OCI-LY1 (cell line): ENCODE results near the gene ME3.

ENCODE experiments used
- H2AFZ ChIP-seq: fragments of 200-600 bp; sonication (generic), shearing (Covaris generic); 2 replicates; pipeline ENCODE4 v1.6.0; 2014; ENCODE audit warnings: antibody characterized with exemption, mild to moderate bottlenecking, low read length
- H3F3A ChIP-seq: fragments of 200-600 bp; sonication (generic), shearing (Covaris generic); 2 replicates; pipeline ENCODE4 v1.6.0; 2014; ENCODE audit warnings: mild to moderate bottlenecking, antibody characterized with exemption, low read length, moderate library complexity; ENCODE audit not compliant: insufficient read depth
- H3K27ac ChIP-seq: fragments of 200-600 bp; sonication (generic); 2 replicates; pipeline ENCODE4 v1.5.1; 2014; ENCODE audit warnings: low read length, mixed run types, mild to moderate bottlenecking, low read depth; ENCODE audit not compliant: poor library complexity, severe bottlenecking
- H3K27me3 ChIP-seq: fragments of 200-600 bp; sonication (generic); 2 replicates; pipeline ENCODE4 v1.6.0; 2014; ENCODE audit warnings: antibody characterized with exemption, mild to moderate bottlenecking, low read length, moderate library complexity; ENCODE audit not compliant: insufficient read depth
- H3K36me3 ChIP-seq: fragments of 200-600 bp; sonication (generic); 2 replicates; pipeline ENCODE4 v1.6.1; 2014; ENCODE audit warnings: mild to moderate bottlenecking, antibody characterized with exemption, low read length, moderate library complexity, mixed read lengths; ENCODE audit not compliant: insufficient read depth
- H3K4me1 ChIP-seq: fragments of 200-600 bp; sonication (generic); 2 replicates; pipeline ENCODE4 v1.5.1; 2014; ENCODE audit warnings: mild to moderate bottlenecking, low read length, moderate library complexity; ENCODE audit not compliant: insufficient read depth, severe bottlenecking
- H3K4me2 ChIP-seq: fragments of 200-600 bp; sonication (generic), shearing (Covaris generic); 2 replicates; pipeline ENCODE4 v1.6.1; 2014; ENCODE audit warnings: low read length
- H3K4me3 ChIP-seq: fragments of 200-600 bp; sonication (generic); 2 replicates; pipeline ENCODE4 v1.5.1; 2014; ENCODE audit warnings: low read length, low read depth, mild to moderate bottlenecking, mixed read lengths; ENCODE audit not compliant: poor library complexity, severe bottlenecking
- H3K79me2 ChIP-seq: fragments of 200-600 bp; shearing (Covaris generic); 2 replicates; pipeline ENCODE4 v1.6.1; 2016; ENCODE audit warnings: mixed run types, low read length, mixed read lengths; ENCODE audit not compliant: insufficient read depth
- H3K9ac ChIP-seq: fragments of 200-600 bp; sonication (generic), shearing (Covaris generic); 2 replicates; pipeline ENCODE4 v1.6.1; 2014; ENCODE audit warnings: mild to moderate bottlenecking, low read length, mixed read lengths
- H3K9me2 ChIP-seq: fragments of 200-600 bp; sonication (generic), shearing (Covaris generic); 2 replicates; pipeline ENCODE4 v1.6.1; 2014; ENCODE audit warnings: low read depth, mild to moderate bottlenecking, low read length, mixed read lengths
- H3K9me3 ChIP-seq: fragments of 200-600 bp; shearing (Covaris generic); 2 replicates; pipeline ENCODE4 v1.6.1; 2014; ENCODE audit warnings: low read length, mixed read lengths
- H4K20me1 ChIP-seq: fragments of 200-600 bp; sonication (generic), shearing (Covaris generic); 2 replicates; pipeline ENCODE4 v1.6.0; 2016; ENCODE audit warnings: mild to moderate bottlenecking, low read length; ENCODE audit not compliant: insufficient read depth
- CTCF ChIP-seq: fragments of 200-600 bp; sonication (generic), shearing (Covaris generic); IDR thresholded peaks from 2 replicates; pipeline ENCODE4 v1.5.1; 2017; ENCODE audit warnings: mild to moderate bottlenecking, antibody characterized with exemption, low read length, moderate library complexity, mixed read lengths
- EZH2 ChIP-seq: fragments of 200-600 bp; sonication (generic), shearing (Covaris generic); IDR thresholded peaks from 2 replicates; pipeline ENCODE4 v1.8.0; 2017; ENCODE audit warnings: borderline replicate concordance, mixed run types, mild to moderate bottlenecking, antibody characterized with exemption, low read length, moderate library complexity, mixed read lengths

Gene ME3

GRCh38 chr11:86440843-86441242 is 231.6 kb downstream of the ME3 start:
- Histone ChIP-seq H3K27ac (no peak overlapping the region), H3F3A (no peaks in the 10 kb centered on the region), H3K4me2 (no peak overlapping the region), H3K79me2 (no peaks in the 10 kb centered on the region), H3K4me1 (no peaks in the 10 kb centered on the region), H3K36me3 (no peaks in the 10 kb centered on the region), H3K9ac (no peak overlapping the region), H3K27me3 (no peaks in the 10 kb centered on the region), H3K9me2 (no peaks in the 10 kb centered on the region), H2AFZ (no peak overlapping the region), H4K20me1 (no peaks in the 10 kb centered on the region), H3K4me3 (no peak overlapping the region), H3K9me3 (no peaks in the 10 kb centered on the region)
- TF ChIP-seq CTCF, result no peak
- TF ChIP-seq EZH2, result no peak

- no peaks in the 10 kb centered on the region for H3K36me3 ChIP-seq
These were observed 232.1 kb downstream of the ME3 start for GRCh38 chr11:86440305-86440716.

GRCh38 chr11:86438685-86439084 is 233.7 kb downstream of the ME3 start:
- no peaks in the 10 kb centered on the region for H3K79me2 ChIP-seq
- no peak overlapping the region for H3K4me3 ChIP-seq
- no peak overlapping the region for H3K4me2 ChIP-seq
- no peaks in the 10 kb centered on the region for H3K4me1 ChIP-seq
- TF ChIP-seq CTCF (no peak), EZH2 (no peak)
- H3K9me2 ChIP-seq, result no peaks in the 10 kb centered on the region
- H3K9ac ChIP-seq, result no peak overlapping the region
- no peak overlapping the region for H2AFZ ChIP-seq
- no peaks in the 10 kb centered on the region for H3K9me3 ChIP-seq
- no peaks in the 10 kb centered on the region for H3K27me3 ChIP-seq
- H3F3A ChIP-seq, result no peaks in the 10 kb centered on the region
- H3K36me3 ChIP-seq, result no peaks in the 10 kb centered on the region
- no peaks in the 10 kb centered on the region for H4K20me1 ChIP-seq
- no peak overlapping the region for H3K27ac ChIP-seq

More at GRCh38 chr11:86440305-86440716, 232.1 kb downstream of the ME3 start:
- no peaks in the 10 kb centered on the region for H3K79me2 ChIP-seq
- no peaks in the 10 kb centered on the region for H3K9me2 ChIP-seq
- no peak overlapping the region for H3K9ac ChIP-seq
- H3K27me3 ChIP-seq, result no peaks in the 10 kb centered on the region
- H3K4me3 ChIP-seq, result no peak overlapping the region
- no peaks in the 10 kb centered on the region for H3K4me1 ChIP-seq
- H2AFZ ChIP-seq, result no peak overlapping the region
- TF ChIP-seq EZH2, result no peak
- no peak for TF ChIP-seq CTCF
- no peak overlapping the region for H3K27ac ChIP-seq
- H4K20me1 ChIP-seq, result no peaks in the 10 kb centered on the region
- H3F3A ChIP-seq, result no peaks in the 10 kb centered on the region
- H3K9me3 ChIP-seq, result no peaks in the 10 kb centered on the region
- H3K4me2 ChIP-seq, result no peak overlapping the region
